ENCODE measurements around the gene SOBP.

DNA sequence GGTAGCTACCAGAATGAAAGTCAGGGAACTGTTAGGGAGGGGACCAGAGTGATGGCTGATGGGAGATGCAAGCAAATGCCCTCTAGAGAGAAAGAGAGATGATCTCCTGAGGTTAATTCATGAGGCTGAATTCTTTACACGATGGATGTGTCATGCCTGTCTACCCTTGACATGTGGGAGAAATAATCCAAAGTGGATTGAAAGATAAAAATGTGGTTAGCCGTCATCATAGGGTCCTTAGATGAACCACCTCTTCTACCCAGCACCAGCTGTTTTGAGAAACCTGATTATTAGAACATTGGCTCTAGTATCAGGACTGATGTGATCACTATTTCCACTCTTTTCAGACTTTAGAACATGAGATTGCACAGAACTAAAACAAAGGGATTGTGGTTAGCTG is 53.6 kb downstream of the SOBP start:
- TF ChIP-seq, protein P1, sequence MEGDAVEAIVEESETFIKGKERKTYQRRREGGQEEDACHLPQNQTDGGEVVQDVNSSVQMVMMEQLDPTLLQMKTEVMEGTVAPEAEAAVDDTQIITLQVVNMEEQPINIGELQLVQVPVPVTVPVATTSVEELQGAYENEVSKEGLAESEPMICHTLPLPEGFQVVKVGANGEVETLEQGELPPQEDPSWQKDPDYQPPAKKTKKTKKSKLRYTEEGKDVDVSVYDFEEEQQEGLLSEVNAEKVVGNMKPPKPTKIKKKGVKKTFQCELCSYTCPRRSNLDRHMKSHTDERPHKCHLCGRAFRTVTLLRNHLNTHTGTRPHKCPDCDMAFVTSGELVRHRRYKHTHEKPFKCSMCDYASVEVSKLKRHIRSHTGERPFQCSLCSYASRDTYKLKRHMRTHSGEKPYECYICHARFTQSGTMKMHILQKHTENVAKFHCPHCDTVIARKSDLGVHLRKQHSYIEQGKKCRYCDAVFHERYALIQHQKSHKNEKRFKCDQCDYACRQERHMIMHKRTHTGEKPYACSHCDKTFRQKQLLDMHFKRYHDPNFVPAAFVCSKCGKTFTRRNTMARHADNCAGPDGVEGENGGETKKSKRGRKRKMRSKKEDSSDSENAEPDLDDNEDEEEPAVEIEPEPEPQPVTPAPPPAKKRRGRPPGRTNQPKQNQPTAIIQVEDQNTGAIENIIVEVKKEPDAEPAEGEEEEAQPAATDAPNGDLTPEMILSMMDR (conservative IDR thresholded peaks at IDR 0.05), result no peak
- no peak for TF ChIP-seq EZH2 (IDR thresholded peaks at IDR 0.05; ENCODE audit: low read depth)

All from PC-9 (cell line).